SK-N-DZ (cell line): Measurements from ENCODE around the gene MYO3B.
"Not testable (repeated sequence)": the region's sequence is repeated elsewhere in the genome, so short reads cannot be mapped to it uniquely, and the experiment has no call there.

Source experiments
- DNase-seq: peaks from one replicate; pipeline ENCODE4 v3.0.0-alpha.2; 2015; ENCODE audit warnings: low spot score

MYO3B gene

DNA sequence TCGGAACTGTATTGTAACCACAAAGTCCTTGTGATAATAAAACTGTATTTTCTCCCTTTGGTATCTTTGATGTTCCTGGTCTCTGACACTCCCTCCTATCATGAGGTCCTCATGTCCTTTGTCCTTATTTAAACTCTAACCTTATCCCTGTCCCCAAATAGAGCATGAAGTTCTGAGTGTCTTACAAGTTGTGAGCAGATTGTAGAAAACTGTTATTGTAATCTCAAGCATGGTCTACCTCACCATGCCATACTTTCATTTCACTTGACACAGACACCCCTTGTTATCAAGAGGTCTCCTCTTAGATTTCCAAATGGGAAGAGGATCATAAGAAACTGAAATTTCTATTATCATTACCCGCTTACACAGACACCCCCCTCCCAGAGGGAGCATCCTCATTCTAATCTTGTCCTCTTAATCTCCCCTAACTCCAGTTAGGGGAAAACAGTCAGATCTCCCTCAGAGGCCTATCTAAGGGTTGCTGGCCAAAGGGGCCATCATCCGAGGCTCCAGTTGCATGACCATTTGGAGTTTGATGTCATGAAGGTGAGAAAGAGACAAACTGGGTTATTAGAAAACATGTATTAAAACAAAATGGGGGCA is 29.0 kb downstream of the MYO3B start:
- no peak for DNase-seq

DNA sequence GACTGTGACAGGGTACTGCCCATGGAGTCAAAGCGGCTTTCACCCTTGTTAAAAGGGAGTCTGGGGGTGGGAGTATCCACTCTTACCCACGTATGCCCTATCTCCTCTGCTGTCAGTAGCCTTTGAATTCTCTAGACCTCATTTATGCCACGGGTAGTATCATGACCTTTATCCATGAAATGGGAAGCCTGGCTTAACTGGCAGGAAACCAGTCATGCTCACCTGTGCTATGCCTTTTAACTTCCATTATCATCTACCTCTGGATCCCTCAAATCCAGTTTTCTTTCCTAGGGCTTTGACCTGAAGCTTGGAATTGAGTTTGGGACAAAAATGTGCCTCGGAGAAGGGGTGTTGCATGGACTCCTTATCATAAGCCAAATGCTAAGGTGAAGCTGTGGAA is 30.0 kb downstream of the MYO3B start:
- DNase-seq: no peak

DNA sequence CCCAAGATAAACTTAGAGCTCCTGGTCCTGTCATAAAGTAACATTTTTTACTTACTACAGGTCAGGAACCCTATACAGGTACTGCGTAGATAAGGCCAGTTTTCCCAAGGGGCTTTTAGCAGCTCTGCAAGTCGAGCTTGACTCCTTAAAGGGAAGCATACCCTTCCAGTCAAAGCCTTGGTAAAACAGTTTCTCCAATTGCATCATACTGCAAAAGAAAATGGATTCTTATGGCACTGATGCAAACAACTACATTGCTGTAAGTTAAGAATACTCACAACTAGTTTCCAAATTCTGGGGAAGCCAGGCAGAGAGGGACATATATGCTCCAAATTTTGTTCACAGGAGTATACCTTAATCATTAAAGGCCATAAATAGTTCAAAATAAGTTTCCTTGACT is 31.0 kb downstream of the MYO3B start:
- no peak for DNase-seq

DNA sequence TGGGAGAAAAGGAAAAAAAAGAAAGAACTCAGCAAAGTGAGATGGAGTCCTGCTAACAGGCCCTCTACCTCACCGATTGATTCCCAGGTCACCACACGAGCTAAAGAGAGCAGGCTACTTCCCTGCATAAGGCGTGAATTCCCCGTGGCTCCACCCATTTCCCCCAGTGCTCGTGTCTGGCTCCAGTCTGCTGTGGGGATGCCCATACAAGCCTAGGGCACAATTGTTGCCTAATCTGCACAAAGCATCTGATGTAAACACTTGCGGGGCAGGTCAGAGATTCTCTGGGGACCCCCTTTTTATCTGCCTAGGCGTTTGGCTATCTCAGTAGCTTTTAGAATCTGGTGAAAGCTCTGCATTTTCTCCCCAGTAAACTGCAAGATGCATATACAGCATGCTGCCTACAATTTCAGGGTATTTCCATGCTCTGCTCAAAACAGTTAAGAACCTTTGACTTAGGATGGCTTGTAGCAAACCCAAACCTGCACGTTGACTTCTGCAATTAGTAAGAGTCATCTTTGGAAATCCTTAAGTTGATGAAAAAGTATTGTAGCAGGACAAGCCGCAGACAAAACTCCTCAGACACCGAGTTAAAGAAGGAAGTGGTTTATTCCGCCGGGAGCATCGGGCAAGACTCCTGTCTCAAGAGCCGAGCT is 34.8 kb downstream of the MYO3B start:
- DNase-seq: no peak

DNA sequence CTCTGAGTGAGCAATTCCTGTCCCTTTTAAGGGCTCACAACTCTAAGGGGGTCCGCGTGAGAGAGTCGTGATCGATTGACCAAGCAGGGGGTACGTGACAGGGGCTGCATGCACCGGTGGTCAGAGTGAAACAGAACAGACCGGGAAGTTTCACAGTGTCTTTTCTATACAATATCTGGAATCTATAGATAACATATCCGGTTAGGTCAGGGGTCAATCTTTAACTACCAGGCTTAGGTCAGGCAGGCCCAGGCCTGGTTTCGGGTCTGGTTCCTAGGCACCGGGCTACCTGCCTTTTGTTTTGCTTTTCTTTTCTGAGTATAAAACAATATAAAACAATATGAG is 35.3 kb downstream of the MYO3B start:
- DNase-seq: not testable (repeated sequence)

DNA sequence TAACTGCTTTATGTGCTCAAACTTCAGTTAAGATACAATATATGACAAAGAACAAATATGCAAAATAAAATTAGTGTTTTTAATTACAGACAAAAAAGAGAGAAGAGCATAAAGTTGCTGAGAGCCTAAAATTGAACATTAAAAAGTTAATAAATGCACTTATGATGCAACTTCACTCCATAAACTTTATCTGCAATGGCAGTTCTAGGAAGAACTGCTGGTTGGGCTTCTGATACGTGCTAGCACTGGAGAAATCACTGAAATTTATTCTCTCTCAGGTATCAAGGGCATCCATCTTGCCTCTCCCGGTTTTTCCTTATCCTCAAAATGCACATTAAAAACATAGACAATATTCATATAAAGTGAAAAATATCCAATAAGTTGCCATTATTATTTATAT is 35.7 kb downstream of the MYO3B start:
- DNase-seq: no peak

DNA sequence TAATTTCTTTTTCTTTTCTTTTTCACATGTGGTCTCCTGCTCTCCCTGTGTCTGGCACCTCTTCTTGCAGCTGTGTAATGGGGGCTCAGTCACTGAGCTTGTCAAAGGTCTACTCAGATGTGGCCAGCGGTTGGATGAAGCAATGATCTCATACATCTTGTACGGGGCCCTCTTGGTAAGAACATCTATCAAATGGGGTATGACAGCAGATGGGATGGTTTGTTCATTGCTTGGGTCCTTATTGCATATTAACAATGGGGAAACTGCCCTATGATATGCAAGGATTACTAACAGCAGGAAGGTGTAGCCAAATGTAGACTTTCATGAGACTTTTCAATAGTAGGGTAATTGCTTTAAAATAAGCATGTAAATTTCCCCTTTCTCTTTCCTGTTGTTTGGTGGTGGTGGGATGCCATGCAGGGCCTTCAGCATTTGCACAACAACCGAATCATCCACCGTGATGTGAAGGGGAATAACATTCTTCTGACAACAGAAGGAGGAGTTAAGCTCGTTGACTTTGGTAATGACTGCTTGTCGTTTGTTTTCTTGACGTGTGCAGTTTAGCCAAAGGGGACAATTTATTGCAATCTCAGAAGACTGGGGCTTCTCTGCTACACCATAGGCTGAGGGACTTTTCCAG is 36.5 kb downstream of the MYO3B start:
- DNase-seq: no peak

DNA sequence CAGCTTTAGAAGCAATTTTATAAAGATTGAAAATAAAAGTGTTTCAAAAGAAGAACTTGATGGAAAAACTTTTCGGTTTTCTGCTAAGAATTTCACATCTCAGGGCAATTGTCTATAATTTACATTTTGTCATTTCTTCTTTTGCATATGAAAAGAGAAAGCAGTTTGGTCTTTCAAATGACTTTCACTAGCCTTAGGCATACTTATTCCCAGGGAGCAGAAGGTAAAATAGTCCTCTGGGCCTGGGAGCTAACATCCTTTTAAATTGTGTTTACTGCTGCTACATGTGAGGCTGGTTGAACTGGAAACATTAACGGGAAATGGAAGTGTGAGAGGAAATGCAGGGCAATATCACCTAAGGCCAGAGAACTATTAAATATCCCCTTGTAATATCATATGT is 37.1 kb downstream of the MYO3B start:
- no peak for DNase-seq

DNA sequence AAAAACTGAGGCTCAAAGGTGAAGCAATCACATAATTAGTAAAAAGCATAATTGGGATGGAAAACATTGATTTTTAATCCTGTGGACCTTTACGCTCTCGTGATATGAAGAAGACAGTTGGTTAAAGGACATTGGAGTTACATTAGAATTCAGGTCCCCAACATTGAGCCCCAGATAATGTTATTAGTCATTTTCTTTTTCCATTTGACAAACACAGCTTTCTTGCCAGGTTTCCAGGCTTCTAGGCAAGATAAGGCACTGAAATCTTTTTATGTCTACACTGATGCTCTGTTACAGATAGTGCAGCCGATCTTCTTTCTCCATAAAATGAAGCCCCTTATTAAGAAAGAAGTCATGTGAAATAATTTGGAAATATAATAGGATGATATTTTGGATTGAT is 38.5 kb downstream of the MYO3B start:
- no peak for DNase-seq

DNA sequence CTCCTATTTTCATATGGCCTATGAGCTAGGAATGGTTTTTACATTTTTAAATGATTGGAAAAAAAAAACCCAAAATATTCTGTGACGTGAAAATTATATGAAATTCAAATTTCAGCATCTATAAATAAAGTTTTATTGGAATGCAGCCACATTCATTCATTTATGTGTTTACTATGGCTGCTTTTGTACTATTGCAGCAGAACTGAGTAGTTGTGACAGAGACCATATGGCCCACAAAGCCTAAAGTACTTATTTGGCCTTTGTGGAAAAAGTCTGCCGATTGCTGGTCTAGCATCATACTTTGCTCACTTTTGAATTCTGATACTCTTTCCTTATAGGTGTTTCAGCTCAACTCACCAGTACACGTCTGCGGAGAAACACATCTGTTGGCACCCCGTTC is 39.0 kb downstream of the MYO3B start:
- DNase-seq: no peak

DNA sequence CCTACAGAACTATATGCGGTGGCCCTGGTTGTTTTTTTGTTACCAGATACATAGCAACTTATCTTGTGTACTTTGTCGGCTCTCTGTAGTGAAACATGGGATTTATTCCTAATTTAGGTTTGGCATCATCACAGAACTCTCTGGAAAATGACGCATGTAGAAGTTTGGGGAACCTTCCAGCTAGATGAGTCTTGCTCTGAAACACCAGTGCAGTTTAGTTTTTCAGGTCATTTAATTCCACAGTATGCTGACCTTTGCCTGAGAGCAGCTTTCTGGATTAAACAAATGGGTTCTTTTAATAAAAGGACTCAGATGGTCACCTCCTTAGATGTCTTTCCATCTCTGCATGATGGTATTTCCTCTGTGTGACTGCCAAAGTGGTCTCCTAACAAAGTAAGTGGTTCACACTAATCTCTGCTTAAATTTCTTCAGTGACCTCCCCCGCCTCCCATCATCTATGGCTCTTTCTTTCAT is 39.9 kb downstream of the MYO3B start:
- DNase-seq: no peak

DNA sequence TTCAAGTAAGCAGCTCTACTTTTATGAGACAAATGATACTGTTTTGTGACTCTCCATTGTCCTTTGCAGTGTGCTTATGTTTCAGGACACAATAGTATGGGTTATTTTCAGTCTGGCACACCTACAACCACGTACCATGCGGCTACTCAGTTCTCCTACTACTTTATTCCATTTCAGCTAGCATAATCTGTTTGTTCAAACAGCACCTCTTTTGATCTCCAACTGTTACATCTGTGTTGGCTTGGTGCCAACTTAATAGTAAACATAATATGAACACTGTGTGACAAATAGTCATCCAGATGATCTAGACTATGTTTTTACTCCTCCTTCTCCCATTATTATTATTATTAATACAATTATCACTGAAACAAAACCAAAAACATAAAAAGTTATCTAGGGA is 40.5 kb downstream of the MYO3B start:
- DNase-seq: no peak

DNA sequence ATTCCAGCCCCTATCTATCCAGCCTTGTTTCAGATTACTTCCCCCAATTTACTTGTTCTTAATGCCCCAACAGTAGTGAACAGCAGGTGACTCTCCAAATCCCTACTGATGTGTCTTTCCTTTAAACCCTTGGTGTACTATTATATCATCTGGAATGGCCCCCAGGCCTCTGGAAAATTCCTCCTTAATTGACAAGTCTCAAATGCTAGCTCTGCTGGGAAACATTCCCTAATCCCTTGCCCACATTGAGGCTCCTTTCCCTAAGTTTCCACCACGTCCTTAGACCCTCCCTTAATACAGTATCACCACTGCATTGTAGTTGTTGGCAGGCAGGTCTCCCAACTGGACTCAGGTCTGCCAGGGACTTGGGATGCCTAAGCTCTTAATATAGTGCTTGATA is 41.0 kb downstream of the MYO3B start:
- DNase-seq: no peak

DNA sequence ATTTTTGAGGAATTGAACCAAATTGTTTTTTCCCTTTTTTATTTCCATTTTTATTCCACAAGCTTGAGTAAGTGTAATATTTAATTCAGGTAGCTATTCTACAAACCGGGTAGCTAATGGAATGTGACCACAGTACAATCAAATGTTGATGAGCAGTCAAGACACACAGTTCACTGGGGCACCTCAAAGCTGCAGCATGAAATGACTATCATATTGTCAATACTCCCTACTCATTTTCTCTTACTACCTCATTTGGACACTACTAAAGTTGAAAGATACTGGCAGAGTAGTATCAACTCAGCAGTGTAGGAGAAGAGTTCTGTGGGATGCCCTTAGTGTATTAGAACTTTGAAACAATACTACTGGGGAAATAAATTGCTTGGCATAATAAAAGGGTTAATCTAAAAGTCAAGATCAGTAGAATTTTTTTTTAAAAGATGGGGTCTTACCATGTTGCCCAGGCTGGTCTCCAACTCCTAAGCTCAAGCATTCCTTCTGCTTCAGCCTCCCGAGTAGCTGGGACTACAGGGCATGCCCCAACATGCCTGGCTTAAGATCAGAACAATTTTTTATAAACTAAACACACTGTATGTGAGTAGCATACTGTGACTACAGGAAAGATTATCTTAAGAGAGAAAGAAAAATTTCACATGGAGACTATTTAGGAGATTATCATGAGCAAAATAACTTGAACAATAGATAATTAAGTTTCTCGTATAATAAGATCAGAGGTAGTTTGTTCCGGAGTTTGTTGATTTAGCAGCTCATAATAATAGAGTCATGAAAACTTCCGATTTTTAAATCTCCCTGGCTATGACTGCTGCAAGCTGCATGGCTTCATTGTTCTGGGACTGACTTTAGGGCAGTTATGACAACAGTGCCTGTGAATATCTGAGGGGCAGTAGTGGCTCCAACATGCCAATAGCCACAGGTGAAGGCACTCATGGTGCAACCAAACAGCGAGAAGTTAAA is 43.7 kb downstream of the MYO3B start:
- DNase-seq: no peak

DNA sequence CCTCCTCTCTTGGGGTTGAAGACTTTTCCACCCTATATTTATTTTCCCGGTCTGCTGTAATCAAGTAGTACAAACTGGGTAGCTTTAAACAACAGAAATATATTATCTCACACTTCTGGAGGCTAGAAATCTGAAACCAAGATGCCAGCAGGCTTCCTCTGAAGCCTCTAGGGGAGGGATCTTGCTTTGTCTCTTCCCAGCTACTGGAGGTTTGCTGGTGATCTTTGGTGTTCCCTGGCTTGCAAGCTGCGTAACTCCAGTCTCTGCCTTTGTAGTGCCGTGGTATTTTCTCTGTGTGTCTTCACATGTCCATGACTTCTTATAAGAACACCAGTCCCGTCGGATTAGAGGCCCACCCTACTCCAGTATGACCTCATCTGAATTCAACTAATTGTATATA is 44.4 kb downstream of the MYO3B start:
- no peak for DNase-seq

DNA sequence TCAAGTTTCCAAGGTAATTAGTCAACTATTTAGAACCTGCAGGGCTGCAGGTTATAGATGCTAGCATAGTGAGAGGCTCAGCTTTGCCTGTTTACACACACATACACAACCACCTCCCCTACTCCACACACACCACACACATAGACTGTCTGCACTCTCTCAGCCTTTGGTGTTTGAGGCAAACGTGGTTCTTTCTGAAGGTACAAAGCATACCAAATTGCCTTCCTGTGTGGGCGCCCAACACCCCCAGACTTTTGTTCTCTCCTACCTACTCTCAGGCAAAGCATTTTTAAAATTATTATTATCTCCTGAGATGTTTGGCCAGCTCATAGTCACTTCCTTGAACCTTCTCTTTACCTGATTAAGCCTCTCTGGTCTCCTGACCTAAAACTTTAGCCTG is 44.9 kb downstream of the MYO3B start:
- DNase-seq: no peak

DNA sequence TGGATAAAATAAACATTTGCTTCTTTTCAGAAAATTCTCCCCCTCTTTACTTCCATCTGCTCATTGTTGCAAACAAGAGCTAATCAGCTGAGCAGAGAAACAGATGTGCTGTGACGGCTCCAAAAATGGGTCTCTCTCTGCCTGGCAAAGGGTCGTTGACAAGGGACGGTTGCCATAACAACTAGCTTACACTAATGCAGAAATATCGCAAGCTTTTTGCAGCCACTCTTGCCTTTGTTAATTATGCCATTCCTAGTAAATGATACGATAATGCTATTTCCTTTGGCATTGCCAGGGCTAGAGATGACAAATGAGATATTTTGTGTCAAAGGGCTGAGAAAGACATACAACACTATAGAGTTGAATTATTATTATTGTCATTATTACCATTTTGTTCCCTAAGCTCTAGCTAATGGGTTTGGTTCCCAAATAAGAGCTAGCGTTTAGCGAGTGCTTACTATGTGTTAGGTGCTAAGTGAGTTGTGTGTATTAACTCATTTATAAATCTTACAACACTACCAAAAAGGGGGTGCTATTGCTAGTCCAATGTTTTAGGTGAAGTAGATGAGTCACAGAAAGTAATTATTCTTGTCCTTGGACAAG is 46.8 kb downstream of the MYO3B start:
- no peak for DNase-seq

DNA sequence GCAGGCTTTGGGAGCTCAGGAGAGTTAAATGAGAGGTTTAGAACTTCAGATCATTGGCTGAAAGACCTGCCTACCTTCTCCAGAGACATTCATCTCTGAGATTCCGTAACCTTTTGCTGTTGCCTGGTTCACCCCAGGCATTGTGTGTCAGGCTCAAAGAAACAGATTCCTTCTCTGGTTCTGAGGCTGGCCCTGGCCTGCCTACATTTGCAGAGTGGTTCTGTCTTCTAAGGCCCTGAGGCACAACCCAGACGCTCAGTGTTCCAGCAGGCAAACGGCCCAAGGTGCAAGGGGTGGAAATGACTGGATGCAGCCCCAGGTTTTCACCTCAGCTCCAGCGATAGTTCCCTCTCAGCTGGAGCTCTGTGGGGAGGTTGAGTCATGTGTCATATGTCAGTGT is 48.3 kb downstream of the MYO3B start:
- DNase-seq: no peak

DNA sequence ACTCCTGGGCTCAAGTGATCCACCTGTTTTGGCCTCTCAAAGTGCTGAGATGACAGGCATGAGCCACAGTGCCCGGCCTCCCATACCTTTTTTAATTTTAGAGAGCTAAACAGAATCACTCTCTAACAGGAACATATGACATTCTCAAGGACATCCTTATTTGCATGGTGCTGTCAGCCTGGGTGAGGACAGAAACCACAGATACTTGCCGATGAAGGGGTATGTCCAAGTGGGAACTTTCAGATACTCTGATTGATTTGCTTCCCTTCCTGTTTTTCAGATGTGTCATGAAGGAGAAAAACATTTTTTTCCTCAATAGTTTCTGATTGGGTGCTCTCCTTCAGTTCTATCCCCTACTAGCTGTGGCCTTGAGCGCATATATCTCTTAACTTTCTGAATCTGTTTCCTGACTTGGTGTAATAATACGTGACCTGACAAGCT is 49.6 kb downstream of the MYO3B start:
- no peak for DNase-seq

DNA sequence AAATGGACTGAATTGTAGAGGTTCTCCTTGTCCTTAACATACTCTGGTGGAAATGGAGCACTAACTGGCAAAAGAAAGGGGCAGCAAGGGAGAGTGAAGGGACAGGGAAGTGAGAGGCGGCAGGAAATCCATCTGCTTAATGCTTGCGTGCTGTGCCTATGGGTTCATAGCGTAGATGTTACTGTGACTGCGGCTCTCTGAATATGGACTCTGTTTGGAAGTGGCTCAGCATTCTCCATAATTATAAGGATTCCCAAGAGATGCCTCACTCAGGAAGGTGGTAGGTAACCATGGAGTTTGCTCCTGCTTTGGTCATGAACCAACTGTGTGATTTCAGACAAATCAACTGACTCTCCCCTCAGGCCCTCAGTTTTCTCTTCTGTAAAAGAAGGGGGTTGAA is 50.0 kb downstream of the MYO3B start:
- DNase-seq: no peak

DNA sequence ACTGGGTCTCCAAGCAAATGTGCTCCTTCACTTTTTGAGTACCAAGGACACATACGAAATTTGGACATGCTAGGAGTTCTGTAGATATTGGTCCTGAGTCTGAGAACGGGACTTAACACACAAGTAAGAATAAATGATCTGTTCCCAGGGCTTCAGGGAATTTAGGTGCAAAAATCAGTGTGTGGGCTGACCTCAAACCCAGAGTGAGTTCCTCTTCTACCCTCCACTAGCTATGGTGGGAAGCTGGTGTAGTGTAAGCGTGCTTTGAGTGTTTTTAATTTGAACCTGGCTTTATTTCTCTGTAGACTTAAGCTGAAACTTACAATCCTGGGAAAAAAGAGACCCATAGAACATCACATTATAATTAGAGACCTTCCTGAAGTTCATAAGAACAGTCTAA is 50.5 kb downstream of the MYO3B start:
- no peak for DNase-seq

DNA sequence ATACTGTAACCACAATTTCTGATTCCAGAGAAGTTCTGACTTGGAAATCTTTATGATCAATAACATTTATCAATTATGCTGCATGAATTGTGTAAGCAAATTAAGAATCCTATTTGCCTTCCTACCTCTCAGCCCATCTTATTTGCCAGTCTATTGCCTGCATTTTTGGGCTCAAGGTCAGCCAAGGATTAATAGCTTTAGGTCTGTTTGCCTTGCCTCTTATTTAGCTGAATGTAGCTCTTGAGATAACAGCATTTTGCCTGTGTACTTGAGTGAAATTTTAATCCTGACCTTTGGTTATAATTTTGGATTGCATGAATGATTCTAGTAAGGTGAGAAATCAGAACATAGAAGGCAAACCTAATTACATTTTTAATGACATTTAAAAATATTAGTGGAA is 51.2 kb downstream of the MYO3B start:
- no peak for DNase-seq
